ENCODE data around the gene ARID1B.
A peak's percentile ranks its signal among the peaks of the same experiment; 100 is the strongest.

Gene ARID1B

DNA sequence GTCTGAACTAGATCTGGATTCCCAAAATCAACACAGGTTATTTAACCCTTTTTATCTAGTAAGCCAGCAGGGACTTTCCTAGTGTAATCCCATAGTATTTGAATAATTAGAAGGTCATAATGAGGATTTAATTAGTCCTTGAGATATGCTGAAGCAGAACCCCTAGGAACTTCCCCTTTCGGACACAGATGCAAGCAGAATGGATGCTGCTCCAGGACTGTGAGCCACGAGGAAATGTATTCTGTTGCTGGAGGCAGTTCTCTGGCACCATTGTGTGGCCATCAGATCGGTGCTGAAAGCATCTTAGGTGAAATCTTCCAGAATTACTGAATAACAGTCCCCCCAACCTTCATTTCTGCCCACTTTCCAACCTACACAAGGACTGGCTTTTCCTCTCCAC, 339.2 kb downstream of the ARID1B start:
- no peak for DNase-seq

DNA sequence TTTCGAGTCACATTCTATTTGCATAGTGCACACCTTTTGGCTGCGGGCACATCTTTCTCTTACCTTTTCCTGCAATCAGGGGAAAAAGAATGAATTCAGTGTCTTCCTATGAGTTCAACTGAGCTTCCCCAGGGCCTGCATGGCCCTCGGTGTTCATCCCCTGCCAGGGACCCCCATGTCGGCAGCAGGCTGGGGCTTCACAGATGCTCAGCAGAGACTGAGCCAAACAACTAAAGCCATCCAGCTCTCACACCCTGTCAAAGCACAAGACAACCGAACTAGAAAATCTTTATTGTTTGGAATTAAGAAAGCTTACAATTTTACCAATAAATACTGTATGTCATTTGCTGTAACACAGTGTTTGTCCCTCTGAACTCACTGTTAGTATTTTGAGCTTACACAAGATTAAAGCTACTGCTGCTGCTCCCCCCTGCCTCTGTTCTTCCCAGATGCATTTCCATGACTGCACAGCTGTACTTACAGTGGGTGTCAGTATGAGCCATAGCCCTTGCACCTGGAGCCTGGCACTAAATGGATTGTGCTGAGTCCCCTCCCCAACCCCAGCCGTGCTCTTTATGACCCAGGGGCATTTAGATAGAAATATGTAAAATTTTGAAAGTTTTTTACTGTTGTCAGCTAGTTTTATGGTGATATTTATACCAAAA, 340.4 kb downstream of the ARID1B start:
- no peak for DNase-seq

DNA sequence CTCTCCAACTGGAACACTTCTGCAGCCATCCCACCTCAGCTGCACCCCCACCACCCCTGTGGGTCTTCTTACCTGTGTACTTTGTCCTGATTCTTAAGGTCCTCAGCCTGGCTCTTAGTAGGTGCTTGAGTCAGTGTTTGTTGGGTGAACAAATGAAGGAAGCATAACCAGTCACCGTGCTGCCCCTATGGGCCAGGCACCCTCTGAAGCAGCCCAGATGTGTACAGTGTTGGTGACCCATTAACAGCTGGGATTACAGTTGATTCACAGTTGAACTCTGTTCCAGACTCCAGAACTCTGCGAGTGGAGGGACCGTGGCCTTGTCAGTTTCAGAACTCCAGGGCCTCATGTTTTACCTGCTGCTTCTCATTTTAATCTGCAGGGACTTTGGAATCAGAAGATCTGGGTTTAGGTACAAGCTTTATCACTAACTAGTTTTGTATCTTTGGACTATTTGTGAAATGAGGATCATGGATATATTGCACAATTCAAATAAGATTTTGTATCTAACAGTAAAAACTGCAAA, 342.4 kb downstream of the ARID1B start:
- no peak for DNase-seq

DNA sequence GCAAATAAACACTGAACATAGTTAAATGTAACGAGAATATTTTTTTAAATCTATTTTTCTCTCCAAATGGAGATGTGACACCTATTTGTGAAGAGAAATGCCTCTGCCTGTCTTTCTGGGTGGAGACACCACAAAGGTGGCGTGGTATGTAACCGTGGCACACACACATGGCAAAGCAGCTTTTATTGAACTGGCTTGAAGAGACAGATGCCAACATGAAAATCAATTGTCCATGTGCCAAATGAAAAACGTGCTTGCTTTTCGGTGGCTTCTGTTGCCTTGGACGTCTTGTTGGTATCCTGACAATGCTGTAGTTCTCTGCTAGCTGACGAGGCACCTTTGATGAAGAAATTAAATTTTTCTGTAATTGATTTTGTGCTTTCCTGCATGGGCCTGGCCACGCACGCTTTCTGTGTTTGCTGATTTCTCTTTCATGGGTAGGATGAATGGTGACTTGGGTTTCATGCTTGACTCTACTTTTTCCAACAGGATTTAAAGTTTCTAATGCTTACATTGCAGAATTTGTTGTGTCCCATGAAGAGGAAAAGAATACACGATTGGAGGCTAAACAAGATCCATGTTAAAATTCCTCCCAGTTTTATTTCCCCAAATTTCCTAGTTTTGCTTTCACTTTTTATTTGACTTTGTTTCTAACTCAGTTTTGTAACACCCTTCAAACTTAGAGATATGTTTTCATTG, 343.5 kb downstream of the ARID1B start:
- no peak for DNase-seq

DNA sequence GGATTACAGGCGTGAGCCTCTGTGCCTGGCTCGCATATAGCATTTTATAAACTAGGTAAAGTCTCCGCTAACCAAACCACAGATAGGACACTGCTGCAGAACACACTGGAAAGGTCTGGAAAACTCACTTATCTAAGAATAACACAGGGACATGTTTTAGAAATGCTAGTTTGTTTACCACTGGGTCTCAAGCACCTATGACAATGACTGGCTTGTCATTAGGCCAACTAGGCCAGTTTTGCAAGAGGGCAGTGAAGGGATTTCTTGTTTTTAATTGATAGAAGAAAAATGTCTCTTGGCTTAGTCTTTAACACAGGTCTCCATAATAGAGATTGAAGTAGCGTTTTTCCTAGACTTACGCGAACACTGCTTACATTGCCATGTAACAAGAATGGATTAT, 344.7 kb downstream of the ARID1B start:
- DNase-seq: no peak

DNA sequence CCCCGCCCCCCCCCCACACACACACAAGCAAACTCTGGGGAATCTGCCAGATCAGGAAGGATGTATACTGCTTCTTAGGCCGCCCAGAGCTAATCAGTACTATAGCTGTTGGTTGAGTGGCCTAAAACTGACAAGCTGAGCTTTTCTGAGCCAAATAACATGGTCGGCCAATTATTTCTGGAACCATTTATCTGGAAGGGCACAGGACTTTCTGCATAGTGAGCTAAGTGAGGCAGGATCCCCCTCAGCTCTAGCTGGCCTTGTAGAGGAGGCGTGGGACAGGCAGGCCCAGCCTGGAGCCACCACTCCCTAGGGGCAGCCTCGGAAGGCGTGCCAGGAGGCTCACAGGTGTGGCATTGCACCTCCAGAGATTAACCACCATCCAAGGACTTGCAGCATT, 346.1 kb downstream of the ARID1B start:
- DNase-seq: no peak

DNA sequence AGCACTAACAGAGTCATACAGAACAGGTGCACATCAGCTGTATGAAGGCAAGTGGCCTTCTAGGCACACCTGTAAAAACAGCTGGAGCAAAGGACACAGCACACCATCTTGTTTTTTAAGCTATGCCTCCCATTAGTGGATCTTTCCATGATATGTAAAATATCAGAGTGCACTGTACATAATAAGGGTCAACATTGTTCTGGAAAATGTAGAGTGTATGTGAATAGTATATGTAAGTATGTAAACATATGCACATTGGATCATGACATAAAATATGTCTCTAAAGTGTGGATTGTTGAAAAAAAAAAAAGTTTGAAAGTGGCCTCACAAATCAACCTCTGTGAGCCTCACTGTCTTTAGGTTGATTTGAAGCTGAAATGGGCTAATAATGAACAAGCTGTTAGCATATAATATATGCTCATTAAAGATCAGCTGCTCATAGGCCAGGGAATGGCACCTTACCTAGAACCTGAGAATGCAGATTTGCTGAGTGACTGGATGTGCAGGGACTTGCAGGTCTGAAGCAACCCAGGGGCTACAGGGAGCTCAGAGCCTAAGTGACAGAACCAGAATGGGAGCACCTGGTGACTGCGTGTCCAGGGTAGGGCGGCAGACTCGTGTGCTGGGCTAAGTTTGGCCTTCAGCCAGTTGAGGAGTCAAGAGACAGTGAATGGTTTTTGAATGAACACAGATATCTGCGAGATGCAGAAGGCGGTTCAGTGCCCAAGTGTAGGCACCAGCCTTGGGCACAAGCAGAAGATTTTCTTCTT, 347.5 kb downstream of the ARID1B start:
- DNase-seq: no peak

DNA sequence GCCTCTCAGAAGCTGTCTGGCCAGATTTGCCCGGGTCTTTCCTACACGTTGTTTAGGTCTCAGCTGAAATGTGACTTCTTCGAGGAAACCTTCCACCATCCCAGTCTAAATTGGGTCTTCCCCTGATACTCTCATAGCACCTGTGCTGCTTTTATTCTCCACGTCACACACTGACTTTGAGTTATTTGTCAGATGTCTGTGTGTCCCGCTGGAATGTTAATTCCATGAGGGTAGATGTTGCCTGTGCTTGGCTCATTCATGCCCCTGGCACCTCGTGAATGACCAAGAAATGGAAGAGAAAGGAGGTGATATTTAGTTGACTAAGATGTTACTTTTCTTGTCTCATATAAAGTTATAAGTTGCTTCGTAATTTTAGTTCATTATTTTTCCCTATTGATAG, 348.4 kb downstream of the ARID1B start:
- no peak for DNase-seq

DNA sequence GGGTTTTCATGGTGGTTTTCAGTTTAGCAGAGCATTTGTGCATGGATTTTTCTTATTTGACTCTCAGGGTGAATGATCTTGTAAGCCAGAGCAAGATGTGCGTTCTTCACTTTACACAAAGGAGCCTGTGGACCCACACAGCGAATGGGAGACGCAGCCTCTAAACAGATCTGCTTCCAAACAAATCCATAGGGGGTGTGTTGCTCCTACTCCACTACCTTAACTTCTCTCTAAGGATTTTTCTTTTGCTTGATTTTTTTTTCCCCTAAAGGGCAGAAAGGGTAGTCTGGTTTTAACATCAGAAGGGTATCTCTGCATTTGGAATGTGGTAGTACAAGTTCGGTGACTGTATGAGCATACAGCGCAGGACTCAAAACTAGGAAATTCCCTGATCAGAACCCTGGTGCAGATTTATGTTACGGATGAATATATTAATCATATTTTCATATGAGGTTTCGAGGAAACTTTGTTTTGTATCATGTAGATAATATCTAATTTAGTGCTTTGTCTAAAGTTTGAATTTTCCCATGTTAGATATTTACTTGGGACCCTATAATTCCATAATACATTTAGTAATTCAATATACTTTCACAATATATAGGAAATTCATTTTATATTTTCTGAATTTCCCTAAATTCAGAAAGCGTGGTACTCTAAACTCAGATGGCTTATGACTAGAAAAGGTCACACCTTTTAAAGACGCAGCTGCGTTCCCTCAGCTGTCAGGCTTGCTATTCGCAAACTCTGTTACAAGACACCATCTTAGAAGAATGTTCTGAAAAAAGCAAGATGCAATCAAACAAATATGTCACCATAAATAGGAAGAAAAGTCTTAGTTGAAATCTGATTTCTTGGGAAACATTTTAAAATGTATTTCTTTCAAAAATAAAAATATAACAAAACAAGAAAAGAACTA, 349.3 kb downstream of the ARID1B start:
- DNase-seq: no peak

DNA sequence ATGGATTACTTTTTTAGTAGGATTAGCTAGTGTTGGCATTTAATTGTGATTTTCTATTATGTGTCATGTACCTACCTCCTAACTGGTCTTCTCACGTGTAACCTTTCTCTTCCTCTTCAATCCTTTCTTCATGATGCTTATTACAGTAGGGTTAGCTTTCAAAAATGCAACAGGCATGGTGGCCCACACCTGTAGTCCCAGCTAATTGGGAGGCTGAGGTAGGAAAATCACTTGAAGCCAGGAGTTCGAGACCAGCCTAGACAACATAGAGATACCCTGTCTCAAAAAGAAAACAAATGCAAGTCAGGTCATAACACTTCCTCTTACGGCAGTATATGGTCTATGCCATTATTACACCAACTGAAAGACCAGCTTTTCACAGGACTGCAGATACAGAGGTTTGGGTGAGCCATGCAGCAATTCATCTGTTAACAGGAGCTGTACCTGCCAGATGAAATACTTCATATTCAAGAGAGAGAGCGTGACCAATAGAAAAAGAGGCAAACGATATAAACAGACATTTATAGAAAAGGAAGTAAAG, 351.1 kb downstream of the ARID1B start:
- no peak for DNase-seq

DNA sequence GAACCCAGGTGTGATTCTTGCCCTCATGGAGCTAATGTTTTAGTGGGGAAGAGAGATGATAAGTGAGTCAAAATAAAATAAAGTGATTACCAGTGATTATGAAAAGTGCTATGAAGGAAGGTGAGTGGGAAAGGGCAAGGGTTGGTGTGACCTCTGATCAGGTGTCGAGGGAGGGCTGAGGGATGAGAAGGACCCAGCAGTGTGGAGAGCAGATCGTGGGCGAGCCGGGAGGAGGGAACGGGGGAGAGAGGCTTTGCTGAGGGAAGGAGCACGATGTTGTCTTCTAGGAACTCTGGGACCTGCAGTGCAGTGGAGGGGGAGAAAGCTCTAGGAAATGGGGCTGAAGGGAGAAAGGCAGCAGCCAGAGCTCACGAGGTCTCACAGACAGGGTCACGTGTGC, 354.1 kb downstream of the ARID1B start:
- DNase-seq: no peak

DNA sequence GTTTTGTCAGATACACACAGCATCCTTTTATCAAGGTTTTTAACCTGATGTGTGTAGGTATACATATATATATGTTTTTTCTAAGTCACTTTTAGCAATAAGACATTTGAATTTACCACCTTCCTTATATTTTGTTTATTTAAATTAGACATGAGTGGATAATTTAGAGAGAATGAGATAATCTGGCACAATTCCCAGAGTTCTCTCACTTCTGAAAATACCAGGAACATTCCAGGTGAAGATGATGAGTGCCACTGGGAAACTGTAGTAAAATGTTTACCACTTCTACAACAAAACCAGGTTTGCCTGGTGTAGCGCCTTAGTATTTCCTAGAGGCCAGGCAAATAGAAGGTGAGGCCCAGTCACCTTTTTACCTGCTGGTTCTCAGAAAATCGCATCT, 356.7 kb downstream of the ARID1B start:
- DNase-seq: no peak

DNA sequence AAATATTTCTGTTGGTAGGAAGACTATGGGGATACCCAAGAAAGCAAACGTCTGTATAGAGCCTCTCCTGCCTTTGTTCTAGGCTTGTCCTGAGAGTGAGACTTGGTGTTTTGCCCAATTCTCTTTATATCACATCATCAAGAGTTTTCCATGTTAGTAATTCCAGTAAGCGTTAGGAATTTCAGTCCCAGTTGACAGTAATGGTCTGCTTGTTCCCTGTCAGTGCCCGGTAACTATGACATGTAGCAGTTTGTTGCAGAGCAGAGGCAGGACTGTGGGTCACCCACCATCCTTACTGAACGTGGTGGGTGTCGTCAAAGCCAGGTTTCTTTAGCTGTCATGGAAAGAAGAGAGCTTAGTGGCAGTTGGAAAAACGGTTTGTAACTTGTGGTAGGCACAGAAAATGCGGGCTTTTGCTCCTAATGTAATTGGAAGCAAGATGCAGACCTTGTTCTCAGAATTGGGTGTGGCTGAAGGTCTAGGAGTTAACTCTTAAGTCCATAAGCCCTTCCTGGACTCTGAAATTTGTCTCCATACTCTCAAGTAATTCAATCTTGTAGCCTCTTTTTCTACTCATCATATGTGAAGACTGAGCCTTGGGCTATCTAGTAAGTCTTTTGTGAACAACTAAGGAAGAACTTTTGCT, 357.3 kb downstream of the ARID1B start:
- no peak for DNase-seq

DNA sequence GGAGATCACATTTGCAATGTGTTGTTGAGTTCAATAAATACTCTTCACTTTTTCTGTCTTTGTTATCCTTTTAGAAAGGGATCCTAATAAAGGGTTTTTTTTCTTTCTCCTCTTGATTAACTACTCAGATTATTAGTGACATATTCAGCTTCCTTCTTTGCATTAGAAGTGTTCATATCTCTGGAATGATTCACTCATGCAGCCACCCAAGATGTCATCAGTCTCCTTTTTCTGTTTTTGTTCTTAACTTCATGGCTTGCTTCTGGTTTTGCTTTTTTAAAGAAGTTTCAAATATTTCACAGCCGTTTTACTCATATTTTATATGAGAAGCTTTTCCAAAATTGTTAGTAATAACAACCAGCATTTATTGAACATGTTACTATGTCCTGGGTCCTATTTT, 358.5 kb downstream of the ARID1B start:
- DNase-seq: no peak

DNA sequence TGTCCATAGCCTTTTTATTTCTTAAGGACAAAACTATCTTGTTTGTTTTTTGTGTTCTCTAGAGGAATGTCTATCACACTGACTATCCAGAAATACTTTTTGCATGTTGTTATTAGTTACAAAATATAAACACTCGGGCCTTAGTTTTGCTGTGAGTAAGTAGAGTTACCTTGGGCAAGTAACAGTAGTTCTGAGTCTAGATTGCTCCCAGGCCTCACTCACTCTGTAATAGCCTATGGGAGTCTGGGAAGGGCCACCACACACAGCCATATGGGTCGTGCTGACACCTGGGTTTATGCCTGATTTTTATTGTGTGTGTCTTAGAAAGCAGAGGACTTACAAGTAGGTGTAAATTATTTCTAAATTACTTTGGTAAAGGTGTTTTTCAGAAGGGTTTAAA, 360.3 kb downstream of the ARID1B start:
- DNase-seq: no peak

DNA sequence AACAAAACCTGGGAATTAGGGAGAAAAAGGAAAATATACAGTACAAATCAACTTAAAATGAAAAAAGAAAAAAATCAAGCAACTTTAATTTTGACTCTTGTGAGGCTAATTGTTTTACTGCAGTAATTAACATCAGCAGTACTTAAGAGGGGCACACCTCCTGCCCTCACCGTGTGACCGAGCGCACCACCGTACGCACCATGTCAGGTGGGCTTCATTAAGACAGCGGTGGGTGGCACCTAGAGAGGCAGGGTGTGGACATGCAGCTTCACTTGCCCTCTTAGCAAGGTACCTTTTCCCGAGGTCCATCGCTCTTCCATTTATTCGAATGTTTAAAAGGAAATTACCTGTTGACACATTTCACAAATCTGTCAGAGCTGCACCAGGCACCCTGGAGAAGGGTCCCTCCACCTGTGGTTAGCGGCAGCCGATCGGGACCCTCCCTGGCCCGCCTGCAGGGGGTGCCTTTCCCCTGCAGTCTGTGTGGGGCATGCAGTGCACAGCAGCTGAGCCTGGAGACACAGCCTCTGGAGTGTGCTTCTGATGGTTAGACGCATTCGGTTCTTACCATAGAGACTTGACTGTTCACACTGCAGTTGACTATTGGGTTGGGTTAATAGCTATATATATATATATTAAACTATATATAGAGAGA, 362.0 kb downstream of the ARID1B start:
- DNase-seq: peak; percentile 80

DNA sequence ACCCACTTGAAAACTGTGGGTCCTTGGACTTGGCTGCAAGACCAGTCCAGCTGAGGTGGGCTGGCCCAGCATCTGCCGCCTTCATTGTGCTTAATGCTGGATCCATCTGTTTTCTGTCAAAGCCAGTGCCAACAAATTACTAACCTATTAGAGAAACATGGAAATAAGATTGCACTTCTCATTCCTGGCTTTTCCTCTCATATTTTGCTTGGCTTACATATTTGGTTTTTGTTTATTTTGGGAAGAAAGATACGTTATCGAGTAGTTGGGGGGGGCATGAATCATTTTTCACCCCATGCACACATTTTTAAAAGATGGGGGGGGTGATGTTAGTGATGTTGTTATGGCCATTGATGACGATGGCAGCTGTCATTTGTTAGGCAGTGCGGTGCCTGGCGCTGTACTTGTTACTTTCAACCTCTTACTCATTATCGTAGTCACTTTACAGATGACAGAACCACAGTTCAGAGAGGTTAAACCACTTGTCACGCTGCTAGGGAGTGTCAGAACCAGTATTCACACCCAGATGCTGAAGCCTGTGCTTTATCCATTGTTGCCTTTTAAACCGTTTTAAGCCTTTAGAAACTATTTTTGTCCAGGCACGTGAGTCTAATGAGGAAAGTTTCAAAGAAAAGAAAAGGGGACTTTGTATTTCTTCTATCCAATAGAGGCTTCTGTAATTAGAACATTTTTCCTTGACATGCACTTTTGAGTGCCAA, 366.2 kb downstream of the ARID1B start:
- DNase-seq: no peak

DNA sequence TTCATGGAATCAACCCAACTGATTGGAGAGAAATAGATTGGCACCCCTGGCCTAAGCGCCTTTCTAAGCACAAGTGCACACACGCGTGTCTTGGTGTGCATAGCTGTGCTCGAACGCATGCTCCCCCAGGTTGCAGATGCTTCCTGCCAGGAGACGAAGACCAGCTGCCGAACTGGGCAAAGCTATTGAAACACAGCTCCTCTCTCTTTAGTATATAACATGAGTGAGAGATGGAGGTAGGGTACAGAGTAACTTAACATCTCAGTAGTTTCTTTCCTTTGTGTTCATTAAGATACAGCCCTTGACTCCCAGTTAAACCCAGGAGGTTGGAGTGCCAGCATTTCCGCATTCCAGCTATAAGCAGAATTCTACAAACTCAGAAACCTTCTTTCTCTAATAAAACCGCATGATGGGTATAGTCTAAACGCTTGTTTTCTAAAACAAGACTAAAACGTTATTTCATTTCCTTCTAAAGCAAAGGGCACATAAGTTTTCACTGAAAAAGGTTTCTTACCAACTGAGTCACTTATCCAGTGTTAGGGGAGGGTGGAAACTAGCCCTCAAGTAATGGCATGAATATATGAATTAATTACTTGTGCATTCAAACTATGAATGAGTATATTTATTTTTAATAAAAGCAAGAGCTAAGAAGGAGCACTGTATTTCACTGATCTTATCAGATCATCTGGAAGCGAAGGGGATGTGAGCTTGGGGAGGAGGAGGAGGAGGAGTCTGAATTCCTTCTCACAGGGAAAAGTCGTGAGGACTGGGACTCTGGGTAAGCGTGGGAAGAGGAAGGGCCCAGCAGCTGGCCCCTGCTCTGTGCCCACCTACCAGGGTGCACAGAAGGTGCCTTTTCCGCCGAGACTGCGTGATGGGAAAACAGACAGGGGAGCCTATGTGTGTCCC, 367.0 kb downstream of the ARID1B start:
- DNase-seq: no peak

DNA sequence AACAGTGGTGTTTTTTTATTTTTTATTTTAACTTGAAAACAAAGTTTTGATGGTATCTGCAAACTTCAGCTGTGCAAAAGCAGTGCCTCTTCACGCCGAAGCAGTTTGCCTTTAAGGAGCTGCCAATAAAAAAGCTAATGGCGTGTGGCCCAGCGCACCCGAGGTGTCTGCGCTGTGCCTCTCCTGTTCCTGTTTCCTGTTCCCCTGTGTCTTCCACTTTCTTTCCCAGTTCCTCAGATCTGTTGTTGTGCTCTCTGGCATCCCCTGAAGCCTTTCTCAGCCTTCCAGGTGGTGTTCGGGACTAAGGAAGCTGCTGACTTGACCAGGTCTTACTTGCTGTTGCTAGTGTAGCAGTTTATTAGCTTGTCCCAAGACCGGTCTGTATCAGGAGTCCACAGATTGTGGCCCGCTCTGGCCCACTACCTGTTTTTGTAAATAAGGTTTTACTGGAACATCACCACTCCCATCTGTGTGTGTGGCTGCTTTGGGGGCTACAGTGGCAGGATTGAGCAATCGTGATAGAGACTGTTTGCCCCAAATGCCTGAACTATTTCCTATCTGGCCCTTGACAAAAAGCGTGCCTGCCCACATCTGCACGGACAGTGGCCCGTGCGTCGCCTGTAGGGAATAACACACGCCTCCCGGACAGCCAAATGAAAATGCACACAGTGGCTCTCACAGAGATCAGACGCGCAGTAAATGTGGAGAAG, 367.8 kb downstream of the ARID1B start:
- no peak for DNase-seq

All from islet precursor cell (in vitro differentiated cells).